TTC549 (cell line): ENCODE results near the gene FSTL5.
"Not testable (repeated sequence)": the region's sequence is repeated elsewhere in the genome, so short reads cannot be mapped to it uniquely, and the experiment has no call there.

Experiments used
- FAIRE-seq: peaks from 2 replicates; lab custom pipeline; 2012; peaks lifted over from hg19 to GRCh38; lab: Jason Lieb, UNC

The FSTL5 gene

GRCh38 chr4:161829591-161829990 lies 334.2 kb downstream of the FSTL5 start:
- FAIRE-seq, result no peak

- FAIRE-seq, result no peak
Measured at GRCh38 chr4:161828061-161828460, 335.7 kb downstream of the FSTL5 start.

- no peak for FAIRE-seq
Measured at GRCh38 chr4:161827013-161827412, 336.8 kb downstream of the FSTL5 start.

- FAIRE-seq, result no peak
Measured at GRCh38 chr4:161823450-161823849, 340.4 kb downstream of the FSTL5 start.

GRCh38 chr4:161822174-161822573 lies 341.6 kb downstream of the FSTL5 start:
- no peak for FAIRE-seq

- no peak for FAIRE-seq
Measured at GRCh38 chr4:161817914-161818313, 345.9 kb downstream of the FSTL5 start.

- no peak for FAIRE-seq
Measured at GRCh38 chr4:161816958-161817357, 346.8 kb downstream of the FSTL5 start.

GRCh38 chr4:161815841-161816240 lies 348.0 kb downstream of the FSTL5 start:
- no peak for FAIRE-seq

GRCh38 chr4:161813889-161814288 lies 349.9 kb downstream of the FSTL5 start:
- FAIRE-seq, result no peak

GRCh38 chr4:161813389-161813788 lies 350.4 kb downstream of the FSTL5 start:
- no peak for FAIRE-seq

GRCh38 chr4:161803171-161803570 lies 360.6 kb downstream of the FSTL5 start:
- FAIRE-seq, result no peak

- no peak for FAIRE-seq
Measured at GRCh38 chr4:161799710-161800109, 364.1 kb downstream of the FSTL5 start.

- FAIRE-seq, result no peak
Measured at GRCh38 chr4:161792991-161793390, 370.8 kb downstream of the FSTL5 start.

GRCh38 chr4:161791796-161792556 lies 371.8 kb downstream of the FSTL5 start:
- no peak for FAIRE-seq

- no peak for FAIRE-seq
Measured at GRCh38 chr4:161767116-161767515, 396.7 kb downstream of the FSTL5 start.

GRCh38 chr4:161762796-161763195 lies 401.0 kb downstream of the FSTL5 start:
- no peak for FAIRE-seq

GRCh38 chr4:161760008-161760407 lies 403.8 kb downstream of the FSTL5 start:
- no peak for FAIRE-seq

- not testable (repeated sequence) for FAIRE-seq
Measured at GRCh38 chr4:161758412-161758811, 405.4 kb downstream of the FSTL5 start.

- FAIRE-seq, result no peak
Measured at GRCh38 chr4:161728929-161729328, 434.9 kb downstream of the FSTL5 start.

- FAIRE-seq, result no peak
Measured at GRCh38 chr4:161721947-161722346, 441.9 kb downstream of the FSTL5 start.

GRCh38 chr4:161717084-161717483 lies 446.7 kb downstream of the FSTL5 start:
- FAIRE-seq, result no peak

- no peak for FAIRE-seq
Measured at GRCh38 chr4:161714931-161715330, 448.9 kb downstream of the FSTL5 start.

- FAIRE-seq, result no peak
Measured at GRCh38 chr4:161714022-161714751, 449.6 kb downstream of the FSTL5 start.

GRCh38 chr4:161704653-161705052 lies 459.1 kb downstream of the FSTL5 start:
- no peak for FAIRE-seq
